Left ventricle myocardium inferior (tissue), 1 donor: ENCODE data around the gene ZNF514. TPM values are rescaled to one million over a fixed set of nuclear protein-coding genes. Genes with fewer than 3 reads are reported as not detected.

Experiments
- DNase-seq: peaks from one replicate; pipeline ENCODE4 v3.0.0-alpha.2; 2020
- H3K27ac ChIP-seq: fragments of 200-600 bp; replicated peaks from 2 replicates; pipeline ENCODE4 v1.8.0; 2021
- H3K27me3 ChIP-seq: fragments of 200-600 bp; 2 replicates; pipeline ENCODE4 v1.8.0; 2021; ENCODE audit warnings: low read depth
- H3K36me3 ChIP-seq: fragments of 200-600 bp; 2 replicates; pipeline ENCODE4 v1.8.0; 2021
- H3K4me1 ChIP-seq: fragments of 200-600 bp; 2 replicates; pipeline ENCODE4 v1.8.0; 2021
- H3K4me3 ChIP-seq: fragments of 200-600 bp; 2 replicates; pipeline ENCODE4 v1.8.0; 2021; ENCODE audit warnings: mild to moderate bottlenecking, moderate library complexity
- H3K9me3 ChIP-seq: fragments of 200-600 bp; replicated peaks from 2 replicates; pipeline ENCODE4 v1.8.0; 2021
- CTCF ChIP-seq: fragments of 200-600 bp; IDR thresholded peaks from 2 replicates; pipeline ENCODE4 v1.8.0; 2021; ENCODE audit warnings: antibody characterized with exemption, mild to moderate bottlenecking, borderline replicate concordance
- intact Hi-C: fragments of 100-400 bp; cut with micrococcal nuclease; formaldehyde crosslinking; loops from one replicate; pipeline ENCODE4 v1.11.0; 2022
- long read RNA-seq: library from polyadenylated mRNA; unstranded; transcript quantifications from one replicate; pipeline ENCODE4 v2.0.0, GENCODE V29; 2021
- total RNA-seq: library from RNA; stranded (reverse); fragmentation: NEBNext Ultra II Directional; extraction: Animal tissue kit (Norgen Biotek cat#: 25700); gene quantifications from one replicate; pipeline ENCODE4 v1.2.1, GENCODE V29; 2021
- donor health status: DM: no; HTN: yes; CAD: no; lungs with severe emphysema.

Gene ZNF514
- total RNA-seq = 15.1 TPM
- long read RNA-seq, partial matches to known transcripts = 0 of 13 reads
- long read RNA-seq, other reads (novel, unspliced or antisense) = 12 of 13 reads

GRCh38 chr2:95159690-95160449 is at the start of gene ZNF514:
TSS of gene ZNF514 (minus strand) at chr2:95159848. CDS start at chr2:95153253, 6,595 bp downstream.
- H3K27ac ChIP-seq = peak within 1 kb of the TSS; percentile 86
- no peaks in the 10 kb centered on the region for H3K27me3 ChIP-seq
- peaks cover 24% of the 10 kb centered on the region for H3K36me3 ChIP-seq
- TF ChIP-seq CTCF = no peak
- peaks cover 38% of the 10 kb centered on the region for H3K4me1 ChIP-seq
- peak within 1 kb of the TSS; percentile 80 for H3K4me3 ChIP-seq
- DNase-seq = peak; percentile 84
- peaks cover 10% of the 10 kb centered on the region for H3K9me3 ChIP-seq
- intact Hi-C loops = no loop called here

- DNase-seq = no peak
- H3K36me3 ChIP-seq = peaks cover 49% of the 10 kb centered on the region
- peak overlapping the region; percentile 97 for H3K27ac ChIP-seq
- peaks cover 28% of the 10 kb centered on the region for H3K4me1 ChIP-seq
- TF ChIP-seq CTCF = no peak
- H3K9me3 ChIP-seq = peaks cover 41% of the 10 kb centered on the region
- intact Hi-C loops = loop anchor here (5.0 kb wide), 1 partner anchor 91 kb away; no protein-coding TSS in a partner anchor
- H3K27me3 ChIP-seq = no peaks in the 10 kb centered on the region
- peak overlapping the region; percentile 90 for H3K4me3 ChIP-seq
Measured at GRCh38 chr2:95208106-95208505, 48.5 kb upstream of the ZNF514 start.

GRCh38 chr2:95207111-95207961 is 47.7 kb upstream of the ZNF514 start, which contains the start of gene ZNF892:
TSS of gene ZNF892 (plus strand) at chr2:95207521. CDS start at chr2:95207816, 295 bp downstream.
- peak; percentile 53 for TF ChIP-seq CTCF
- peak within 1 kb of the TSS; percentile 97 for H3K27ac ChIP-seq
- intact Hi-C loops = loop anchor here (5.0 kb wide), 1 partner anchor 90 kb away; no protein-coding TSS in a partner anchor
- H3K9me3 ChIP-seq = peaks cover 33% of the 10 kb centered on the region
- H3K27me3 ChIP-seq = no peaks in the 10 kb centered on the region
- DNase-seq = peak; percentile 93
- H3K36me3 ChIP-seq = peaks cover 41% of the 10 kb centered on the region
- H3K4me3 ChIP-seq = peak within 1 kb of the TSS; percentile 90
- peaks cover 28% of the 10 kb centered on the region for H3K4me1 ChIP-seq

- no peak for DNase-seq
Measured at GRCh38 chr2:95206096-95206495, 46.4 kb upstream of the ZNF514 start.

More at GRCh38 chr2:95206096-95206495, 46.4 kb upstream of the ZNF514 start:
- H3K9me3 ChIP-seq = peaks cover 21% of the 10 kb centered on the region
- H3K4me3 ChIP-seq = peak overlapping the region; percentile 90
- H3K36me3 ChIP-seq = peaks cover 29% of the 10 kb centered on the region
- no peaks in the 10 kb centered on the region for H3K27me3 ChIP-seq
- H3K27ac ChIP-seq = no peak overlapping the region
- TF ChIP-seq CTCF = no peak
- intact Hi-C loops = loop anchor here (5.0 kb wide), 1 partner anchor 89 kb away; no protein-coding TSS in a partner anchor
- H3K4me1 ChIP-seq = peaks cover 28% of the 10 kb centered on the region
